ENCODE measurements around the gene MAIP1.

DNA sequence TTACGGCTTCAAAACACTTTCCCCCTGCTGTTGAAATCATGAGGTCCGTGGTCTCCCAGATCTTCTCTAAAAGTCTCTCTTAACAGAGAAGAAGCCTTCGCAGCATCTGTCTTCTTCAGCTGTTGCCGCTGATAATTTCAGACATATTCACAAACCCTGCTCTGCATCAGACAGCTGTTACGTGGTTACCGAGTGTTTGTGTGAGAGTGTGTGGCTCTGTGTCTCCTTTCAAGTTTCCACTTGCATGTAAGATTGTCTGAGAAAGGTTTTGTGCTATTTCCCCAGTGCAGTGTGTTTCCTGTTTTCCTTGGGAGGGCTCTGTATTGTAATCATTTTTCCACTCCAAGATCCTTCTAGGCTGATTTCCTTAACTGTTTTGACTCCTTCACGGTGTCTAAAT, 32.8 kb downstream of the MAIP1 start:
- TF ChIP-seq EZH2 (IDR thresholded peaks at IDR 0.05) = no peak
- no peak for TF ChIP-seq POLR2AphosphoS5 (IDR thresholded peaks at IDR 0.05; ENCODE audit: borderline replicate concordance, low read depth, low read length)
- TF ChIP-seq FOXP2 (optimal IDR thresholded peaks at IDR 0.05; ENCODE audit: control extremely low read depth, extremely low read length, insufficient read depth) = no peak

Measured in SK-N-MC (cell line).